ENCODE data around the gene PHYH. TPM values are rescaled to one million over a fixed set of nuclear protein-coding genes. Genes with fewer than 3 reads are reported as not detected.
"Not testable (repeated sequence)": the region's sequence is repeated elsewhere in the genome, so short reads cannot be mapped to it uniquely, and the experiment has no call there.

Gene PHYH
- polyA plus RNA-seq, 3 donors: 35.3 to 53.6 (median 37.5) TPM

DNA sequence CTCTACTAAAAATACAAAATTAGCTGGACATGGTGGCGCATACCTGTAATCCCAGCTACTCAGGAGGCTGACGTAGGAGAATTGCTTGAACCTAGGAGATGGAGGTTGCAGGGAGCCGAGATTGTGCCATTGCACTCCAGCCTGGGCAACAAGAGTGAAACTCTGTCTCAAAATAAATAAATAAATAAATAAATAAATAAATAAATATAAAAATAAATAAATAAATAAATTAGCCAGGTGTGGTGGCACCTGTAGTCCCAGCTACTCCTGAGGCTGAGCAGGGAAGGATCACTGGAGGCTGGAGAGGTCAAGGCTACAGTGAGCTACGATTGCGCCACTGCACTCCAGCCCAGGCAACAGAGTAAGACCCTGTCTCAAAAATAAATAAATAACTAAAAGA is 57.6 kb downstream of the PHYH start:
- DNase-seq (ENCODE audit: extremely low read depth in 1 of 11, low read depth in 9 of 11, low spot score in 4 of 11): not testable (repeated sequence)

DNA sequence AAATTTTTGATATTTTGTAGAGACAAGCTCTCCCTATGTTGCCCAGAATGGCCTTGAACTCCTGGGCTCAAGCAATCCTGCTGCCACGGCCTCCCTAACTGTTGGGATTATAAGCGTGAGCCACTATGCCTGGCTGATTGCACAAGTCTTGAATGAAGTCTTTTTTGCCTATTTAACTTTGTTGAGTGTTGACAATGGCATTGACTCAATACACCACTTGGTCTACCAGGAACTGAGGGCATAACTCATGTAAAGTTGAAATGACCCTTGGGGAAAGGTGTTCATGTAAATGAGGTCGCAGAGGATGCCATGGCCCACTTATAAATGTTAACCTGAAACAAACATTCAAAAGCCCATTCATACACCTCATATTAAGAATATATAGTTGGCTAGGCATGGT is 58.3 kb downstream of the PHYH start:
- DNase-seq (ENCODE audit: extremely low read depth in 1 of 11, low read depth in 9 of 11, low spot score in 4 of 11): no peak

DNA sequence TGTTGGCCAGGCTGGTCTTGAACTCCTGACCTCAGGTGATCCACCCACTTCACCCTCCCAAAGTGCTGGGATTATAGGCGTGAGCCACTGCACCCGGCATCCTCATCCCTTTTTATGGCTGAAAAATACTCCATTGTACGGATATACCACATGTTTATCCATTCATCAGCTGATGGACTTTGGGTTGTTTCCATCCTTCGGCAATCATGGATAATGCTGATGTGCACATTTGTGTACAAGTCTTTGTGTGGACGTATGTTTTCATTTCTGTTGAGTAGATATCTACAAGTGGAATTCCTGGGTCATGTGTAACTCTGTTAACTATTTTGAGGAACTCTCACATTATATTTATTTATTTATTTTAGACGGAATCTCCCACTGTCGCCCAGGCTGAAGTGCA is 59.9 kb downstream of the PHYH start:
- DNase-seq (ENCODE audit: extremely low read depth in 1 of 11, low read depth in 9 of 11, low spot score in 4 of 11): no peak

DNA sequence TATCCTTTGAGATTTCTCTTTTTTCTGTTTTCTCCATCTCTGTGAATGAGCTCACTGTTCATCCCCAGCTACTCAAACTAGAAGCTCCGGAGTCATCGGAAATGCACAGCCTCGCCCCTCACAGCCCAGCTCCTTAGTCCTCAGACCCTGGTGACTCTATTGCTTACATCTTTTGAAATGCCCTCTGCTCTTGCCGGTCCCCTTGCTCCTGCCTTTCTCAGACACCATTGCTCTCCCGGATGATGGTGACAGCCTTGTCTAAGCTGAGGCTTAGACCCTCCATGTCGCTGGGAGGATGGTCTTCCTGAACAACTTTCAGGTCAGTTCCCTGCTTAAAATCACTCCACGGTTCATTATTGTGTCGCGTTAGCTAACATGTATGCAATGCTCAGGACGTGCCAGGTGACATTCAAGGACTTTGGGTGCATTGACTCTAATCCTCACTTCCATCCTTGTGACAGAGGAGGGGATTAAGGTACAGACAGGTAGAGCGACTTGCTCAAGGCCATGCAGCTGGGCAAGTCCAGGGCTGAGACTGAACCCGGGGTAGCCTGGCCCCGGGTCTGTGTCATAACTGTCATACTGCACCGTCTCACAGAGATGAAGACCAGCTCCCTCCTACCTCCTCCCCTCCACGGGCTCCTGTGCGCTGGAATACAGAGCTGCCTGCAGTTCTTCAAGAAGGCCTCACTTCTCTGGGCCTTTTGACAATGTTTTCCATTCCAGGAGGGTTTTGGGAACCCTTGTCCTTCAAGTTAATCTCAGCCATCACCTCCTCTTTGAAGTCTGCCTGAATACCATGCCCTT is 61.4 kb downstream of the PHYH start:
- no peak for DNase-seq (ENCODE audit: extremely low read depth in 1 of 11, low read depth in 9 of 11, low spot score in 4 of 11)

DNA sequence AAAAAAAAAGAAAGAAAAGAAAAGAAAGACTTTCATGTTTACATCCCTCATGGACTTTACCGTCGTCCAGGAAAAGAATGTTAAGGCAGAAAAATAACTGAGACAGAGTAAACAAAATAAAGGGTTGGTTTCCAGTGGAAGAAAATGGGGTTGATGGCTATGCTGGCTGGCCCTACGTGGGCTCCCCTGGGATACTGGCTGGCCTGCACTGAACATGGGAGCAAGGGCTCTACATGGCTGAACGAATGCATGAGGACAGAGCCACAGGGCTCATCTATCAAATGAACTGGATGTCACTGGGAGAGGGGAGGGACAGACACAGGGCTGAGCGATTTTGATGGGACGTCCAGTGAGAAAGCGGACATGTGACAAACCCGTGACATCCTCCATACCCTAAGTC is 63.2 kb downstream of the PHYH start:
- no peak for DNase-seq (ENCODE audit: extremely low read depth in 1 of 11, low read depth in 9 of 11, low spot score in 4 of 11)

DNA sequence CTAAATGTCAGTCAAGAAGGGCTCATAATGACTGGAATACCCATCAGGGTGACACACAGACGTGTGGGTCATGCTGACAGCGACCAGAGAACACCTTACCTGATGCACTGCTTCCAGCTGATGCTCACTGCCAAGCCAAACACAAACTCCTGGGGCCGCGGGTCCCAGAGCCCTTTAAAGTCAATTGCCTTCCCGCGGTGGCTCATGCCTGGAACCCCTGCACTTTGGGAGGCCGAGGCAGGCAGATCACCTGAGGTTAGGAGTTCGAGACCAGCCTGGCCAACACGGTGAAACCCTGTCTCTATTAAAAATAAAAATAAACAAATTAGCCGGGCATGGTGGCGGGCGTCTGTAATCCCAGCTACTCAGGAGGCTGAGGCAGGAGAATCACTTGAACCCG is 65.1 kb downstream of the PHYH start:
- not testable (repeated sequence) for DNase-seq (ENCODE audit: extremely low read depth in 1 of 11, low read depth in 9 of 11, low spot score in 4 of 11)

DNA sequence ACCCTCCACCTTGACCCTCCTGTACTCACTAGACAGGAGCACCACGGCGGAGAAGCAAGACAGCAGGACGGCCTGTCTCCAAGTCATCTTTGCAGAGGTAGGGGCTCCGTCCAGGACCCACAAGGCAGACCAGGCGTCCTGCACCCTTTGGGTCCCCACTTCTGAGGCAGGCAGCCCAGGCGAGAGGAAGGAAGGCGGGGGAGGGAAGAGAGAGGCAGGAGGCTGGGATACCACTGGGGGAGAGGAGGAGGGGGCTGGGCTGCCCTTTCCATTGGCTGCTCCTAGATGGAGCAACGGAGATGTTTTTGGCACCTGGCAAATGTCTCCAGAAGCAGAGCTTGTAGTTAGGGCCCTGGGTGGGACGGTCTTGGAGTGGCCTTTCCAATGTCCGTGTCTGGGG is 65.7 kb downstream of the PHYH start, which contains the start of gene UCMA:
TSS of gene UCMA (minus strand) at position 203 of the 400 bp plus-strand sequence. CDS start at position 87, 116 bp downstream.
- no peak for DNase-seq (ENCODE audit: extremely low read depth in 1 of 11, low read depth in 9 of 11, low spot score in 4 of 11)

DNA sequence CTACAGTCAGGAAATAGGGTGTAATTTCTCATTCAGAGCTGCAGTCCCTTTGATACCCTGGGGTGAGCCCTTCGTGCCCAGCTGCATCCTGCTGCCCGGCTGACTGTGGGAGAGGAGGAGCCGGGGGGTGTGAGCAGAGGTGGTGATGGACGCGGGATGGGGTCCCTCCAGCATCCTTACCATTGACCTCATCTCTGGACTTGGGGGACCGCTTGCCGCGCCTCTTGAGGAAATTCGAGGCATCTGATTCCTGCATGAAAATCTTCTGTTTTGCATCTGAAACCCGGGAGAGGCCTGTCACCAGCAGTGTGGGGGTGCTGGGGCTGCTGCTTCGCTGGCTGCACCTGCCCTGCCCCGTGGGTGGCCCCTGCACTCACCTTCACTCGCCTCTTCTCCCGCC is 66.5 kb downstream of the PHYH start:
- no peak for DNase-seq (ENCODE audit: extremely low read depth in 1 of 11, low read depth in 9 of 11, low spot score in 4 of 11)

DNA sequence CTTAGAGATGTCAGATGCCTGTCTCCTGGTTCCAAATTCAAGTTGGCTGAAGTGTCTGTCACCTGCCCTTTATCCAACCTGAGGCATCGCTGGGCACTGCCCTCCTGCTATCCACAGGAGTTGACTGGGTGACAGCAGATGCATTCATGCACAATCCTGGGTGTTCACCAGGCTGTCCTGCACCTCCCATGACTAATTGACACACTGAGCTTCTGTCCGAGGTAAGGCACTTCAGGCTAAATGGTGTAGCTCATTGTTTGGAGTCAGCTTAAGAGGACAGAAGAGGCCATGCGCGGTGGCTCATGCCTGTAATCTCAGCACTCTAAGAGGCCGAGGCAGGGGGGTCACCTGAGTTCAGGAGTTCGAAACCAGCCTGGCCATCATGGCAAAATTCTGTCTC is 68.1 kb downstream of the PHYH start:
- no peak for DNase-seq (ENCODE audit: extremely low read depth in 1 of 11, low read depth in 9 of 11, low spot score in 4 of 11)

DNA sequence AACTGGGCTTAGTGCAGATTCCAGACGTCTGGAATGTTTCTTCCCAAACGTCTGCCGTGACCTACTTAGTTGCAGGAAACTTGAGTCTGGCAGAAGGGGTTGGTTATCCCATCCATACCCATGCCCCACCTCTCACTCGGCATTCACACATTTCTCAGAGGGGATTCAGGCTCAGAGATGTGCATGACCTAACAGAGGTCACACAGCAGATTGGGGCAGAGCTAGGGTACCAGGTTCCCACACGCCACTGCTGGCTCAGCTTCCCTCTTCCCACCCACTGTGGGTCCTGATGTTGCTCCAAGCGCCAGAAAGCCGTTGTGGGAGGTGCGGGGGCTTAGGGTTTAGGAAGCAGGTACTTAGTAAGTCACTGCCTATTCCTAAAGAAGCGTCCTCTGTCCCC is 68.7 kb downstream of the PHYH start:
- DNase-seq (ENCODE audit: extremely low read depth in 1 of 11, low read depth in 9 of 11, low spot score in 4 of 11): no peak

Other genes with a start within 250 kb of the PHYH start
- 10 to 100 TPM; 28.4 to 42.0 (median 32.8) TPM for gene OPTN, start 199.9 kb downstream of the PHYH start, polyA plus RNA-seq (ENCODE audit: insufficient read length in 3 of 3)
- 10 to 100 TPM in 2 of 3 donors, 1 to 10 TPM in 1; 8.7 to 12.5 (median 11.5) TPM for gene MCM10, start 138.5 kb downstream of the PHYH start, polyA plus RNA-seq (ENCODE audit: insufficient read length in 3 of 3)
- not detected for gene UCMA, start 65.7 kb downstream of the PHYH start, polyA plus RNA-seq (ENCODE audit: insufficient read length in 3 of 3)
- gene SEPHS1, start 48.2 kb upstream of the PHYH start, polyA plus RNA-seq (ENCODE audit: insufficient read length in 3 of 3): 100 to 1,000 TPM; 111 to 131 (median 131) TPM
- gene BEND7, start 228.9 kb upstream of the PHYH start, polyA plus RNA-seq (ENCODE audit: insufficient read length in 3 of 3): 10 to 100 TPM; 30.5 to 39.7 (median 37.9) TPM

Data from renal cortex interstitium (tissue), 11 donors.